Suprapubic skin (tissue), 4 donors: ENCODE measurements around the gene EGR4. TPM values are rescaled to one million over a fixed set of nuclear protein-coding genes. Genes with fewer than 3 reads are reported as not detected.

Source experiments
- DNase-seq, 2 donors: peaks; one replicate each; pipeline ENCODE4 v3.0.0-alpha.2; 2019; ENCODE audit warnings: low spot score in 2 of 2
- H3K27ac ChIP-seq: fragments of 200-600 bp; sonication (generic); one replicate; pipeline ENCODE4 v1.5.1; 2019
- H3K27me3 ChIP-seq: fragments of 200-600 bp; sonication (generic); one replicate; pipeline ENCODE4 v1.5.1; 2019
- H3K36me3 ChIP-seq: fragments of 200-600 bp; sonication (generic); one replicate; pipeline ENCODE4 v1.5.1; 2019
- H3K4me1 ChIP-seq: fragments of 200-600 bp; sonication (generic); one replicate; pipeline ENCODE4 v1.5.1; 2019
- H3K4me3 ChIP-seq: fragments of 200-600 bp; sonication (generic); one replicate; pipeline ENCODE4 v1.5.1; 2019; ENCODE audit warnings: mild to moderate bottlenecking
- H3K9me3 ChIP-seq: fragments of 200-600 bp; sonication (generic); one replicate; pipeline ENCODE4 v1.5.1; 2019
- EP300 ChIP-seq: sonication (generic); formaldehyde crosslinking; IDR thresholded peaks from one replicate; pipeline ENCODE4 v1.6.1; 2017; ENCODE audit warnings: antibody characterized with exemption
- POLR2A ChIP-seq, 2 donors: fragments of 450-650 bp; IDR thresholded peaks; one replicate each; pipeline ENCODE4 v1.6.1; 2017; ENCODE audit warnings: antibody characterized with exemption in 2 of 2, mild to moderate bottlenecking in 2 of 2, moderate library complexity in 2 of 2
- POLR2AphosphoS5 ChIP-seq, 3 donors: sonication (generic); formaldehyde crosslinking; IDR thresholded peaks; one replicate each; pipeline ENCODE4 v1.6.1; 2017; ENCODE audit warnings: antibody characterized with exemption in 3 of 3
- WGBS: methylation state at CpG from one replicate; pipeline ENCODE4 v1.1.5; 2018; 5-methylcytosine and 5-hydroxymethylcytosine counted together
- total RNA-seq, 4 donors: library from RNA; depleted of rRNA; stranded (reverse); fragments of >200 nt; gene quantifications; one replicate each; pipeline ENCODE4 v1.1.0, GENCODE V29; 2016
- TF ChIP-seq, protein P1 (sequence below), 2 donors: fragments of 200-600 bp in 1 of 2; fragments of 450-650 bp in 1 of 2; sonication (generic) in 1 of 2; IDR thresholded peaks; one replicate each; pipeline ENCODE4 v1.5.1; 2016 to 2019; ENCODE audit warnings: antibody characterized with exemption in 2 of 2, mild to moderate bottlenecking in 1 of 2, moderate library complexity in 1 of 2

EGR4 gene
- total RNA-seq, 4 donors from 2014 or later, result not detected

DNA sequence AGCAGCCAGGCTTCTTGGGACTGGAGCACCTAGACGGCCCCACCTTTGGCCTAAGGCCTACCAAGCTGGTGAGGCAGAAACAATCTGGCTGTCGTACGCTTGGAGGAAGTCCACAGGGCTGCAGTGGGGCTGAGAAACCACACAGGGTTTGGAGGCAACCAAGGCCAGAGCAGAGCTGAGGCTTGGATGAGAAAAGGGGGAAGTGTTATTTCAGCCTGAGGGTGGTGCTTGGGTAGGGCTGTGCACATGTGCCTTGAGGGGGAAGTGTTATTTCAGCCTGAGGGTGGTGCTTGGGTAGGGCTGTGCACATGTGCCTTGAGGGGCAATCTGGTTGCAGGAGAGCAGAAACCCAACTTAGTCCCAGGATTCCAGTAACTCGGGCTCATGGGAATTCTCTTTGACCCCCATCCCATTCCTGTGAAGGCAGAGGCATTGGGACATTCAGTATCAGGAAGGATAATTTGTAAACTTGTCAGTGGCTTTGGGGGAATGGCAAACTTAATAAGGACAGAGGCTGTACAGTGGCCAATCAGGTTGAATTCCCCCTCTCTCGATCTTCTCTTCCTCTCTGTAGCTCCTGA is 8.1 kb downstream of the EGR4 start:
- WGBS, result 41% methylated on average over 5 of the region's 5 CpGs
- DNase-seq, result no peak
- no peak overlapping the region for H3K27ac ChIP-seq

DNA sequence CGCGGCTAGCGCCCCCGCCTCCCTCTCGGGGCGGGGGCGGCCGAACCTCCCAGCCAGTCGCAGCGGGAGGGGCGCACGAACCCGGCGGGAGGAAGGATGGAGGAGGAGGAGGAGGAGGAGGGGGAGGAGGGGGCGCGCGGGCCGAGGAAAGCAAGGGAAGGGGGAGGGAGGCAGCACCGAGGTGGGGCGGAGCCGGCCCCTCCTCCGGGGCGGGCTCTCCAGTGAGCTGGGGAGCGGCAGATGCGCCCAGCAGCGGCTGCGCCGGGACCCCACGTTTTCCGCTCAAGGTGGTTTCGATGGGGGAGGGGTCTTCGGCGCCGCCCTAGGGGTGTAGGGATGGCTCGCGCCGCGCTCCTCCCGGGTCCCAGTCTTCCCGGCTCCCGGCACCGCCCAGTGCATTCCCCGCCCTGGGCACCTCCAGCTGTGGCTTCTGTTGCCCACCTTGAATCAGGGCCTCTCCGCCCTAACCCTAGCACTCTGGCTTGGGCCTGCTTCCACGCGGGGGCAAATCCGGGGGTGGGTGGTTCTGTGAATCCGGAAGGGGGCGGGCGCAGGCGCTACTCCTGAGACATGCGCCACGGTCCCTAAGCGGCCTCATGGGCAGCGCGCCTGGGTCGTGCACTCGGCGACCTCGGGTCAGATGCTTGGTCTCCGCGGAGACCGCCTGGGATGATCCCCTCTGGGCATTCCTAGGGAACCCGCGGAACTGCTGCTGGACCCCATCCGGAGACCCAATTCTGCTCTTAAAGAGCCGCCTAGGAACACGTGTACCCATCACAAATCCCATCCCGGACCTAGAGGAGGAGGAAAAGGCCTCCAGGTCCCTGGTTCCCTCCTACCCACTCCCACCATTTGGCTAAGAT is 8.8 kb downstream of the EGR4 start, which contains the start of gene FBXO41:
TSS of gene FBXO41 (minus strand) at position 183 of the 863 bp plus-strand sequence. CDS start 14,848 bp downstream, outside the sequence.
- H3K9me3 ChIP-seq, result no peaks in the 10 kb centered on the region
- DNase-seq, result no peak
- no peaks in the 10 kb centered on the region for H3K36me3 ChIP-seq
- H3K4me1 ChIP-seq, result peaks cover 21% of the 10 kb centered on the region
- H3K4me3 ChIP-seq, result peak within 1 kb of the TSS; percentile 57
- TF ChIP-seq POLR2A (IDR thresholded peaks at IDR 0.05) (no peak), EP300 (no peak), POLR2AphosphoS5 (IDR thresholded peaks at IDR 0.05) (no peak)
- TF ChIP-seq, protein P1, sequence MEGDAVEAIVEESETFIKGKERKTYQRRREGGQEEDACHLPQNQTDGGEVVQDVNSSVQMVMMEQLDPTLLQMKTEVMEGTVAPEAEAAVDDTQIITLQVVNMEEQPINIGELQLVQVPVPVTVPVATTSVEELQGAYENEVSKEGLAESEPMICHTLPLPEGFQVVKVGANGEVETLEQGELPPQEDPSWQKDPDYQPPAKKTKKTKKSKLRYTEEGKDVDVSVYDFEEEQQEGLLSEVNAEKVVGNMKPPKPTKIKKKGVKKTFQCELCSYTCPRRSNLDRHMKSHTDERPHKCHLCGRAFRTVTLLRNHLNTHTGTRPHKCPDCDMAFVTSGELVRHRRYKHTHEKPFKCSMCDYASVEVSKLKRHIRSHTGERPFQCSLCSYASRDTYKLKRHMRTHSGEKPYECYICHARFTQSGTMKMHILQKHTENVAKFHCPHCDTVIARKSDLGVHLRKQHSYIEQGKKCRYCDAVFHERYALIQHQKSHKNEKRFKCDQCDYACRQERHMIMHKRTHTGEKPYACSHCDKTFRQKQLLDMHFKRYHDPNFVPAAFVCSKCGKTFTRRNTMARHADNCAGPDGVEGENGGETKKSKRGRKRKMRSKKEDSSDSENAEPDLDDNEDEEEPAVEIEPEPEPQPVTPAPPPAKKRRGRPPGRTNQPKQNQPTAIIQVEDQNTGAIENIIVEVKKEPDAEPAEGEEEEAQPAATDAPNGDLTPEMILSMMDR (IDR thresholded peaks at IDR 0.05), result no peak
- peaks cover 47% of the 10 kb centered on the region for H3K27me3 ChIP-seq
- no peak within 1 kb of the TSS for H3K27ac ChIP-seq
- 5% methylated on average over 11 of the region's 69 CpGs for WGBS

More for the DNA sequence above, 8.1 kb downstream of the EGR4 start:
- Histone ChIP-seq H3K9me3 (no peaks in the 10 kb centered on the region), H3K4me3 (peak overlapping the region; percentile 57), H3K4me1 (peaks cover 21% of the 10 kb centered on the region), H3K27me3 (peaks cover 54% of the 10 kb centered on the region), H3K36me3 (no peaks in the 10 kb centered on the region)
- TF ChIP-seq, protein P1 (IDR thresholded peaks at IDR 0.05), result no peak
- TF ChIP-seq POLR2A (IDR thresholded peaks at IDR 0.05), result no peak
- no peak for TF ChIP-seq POLR2AphosphoS5 (IDR thresholded peaks at IDR 0.05)
- TF ChIP-seq EP300, result no peak

DNA sequence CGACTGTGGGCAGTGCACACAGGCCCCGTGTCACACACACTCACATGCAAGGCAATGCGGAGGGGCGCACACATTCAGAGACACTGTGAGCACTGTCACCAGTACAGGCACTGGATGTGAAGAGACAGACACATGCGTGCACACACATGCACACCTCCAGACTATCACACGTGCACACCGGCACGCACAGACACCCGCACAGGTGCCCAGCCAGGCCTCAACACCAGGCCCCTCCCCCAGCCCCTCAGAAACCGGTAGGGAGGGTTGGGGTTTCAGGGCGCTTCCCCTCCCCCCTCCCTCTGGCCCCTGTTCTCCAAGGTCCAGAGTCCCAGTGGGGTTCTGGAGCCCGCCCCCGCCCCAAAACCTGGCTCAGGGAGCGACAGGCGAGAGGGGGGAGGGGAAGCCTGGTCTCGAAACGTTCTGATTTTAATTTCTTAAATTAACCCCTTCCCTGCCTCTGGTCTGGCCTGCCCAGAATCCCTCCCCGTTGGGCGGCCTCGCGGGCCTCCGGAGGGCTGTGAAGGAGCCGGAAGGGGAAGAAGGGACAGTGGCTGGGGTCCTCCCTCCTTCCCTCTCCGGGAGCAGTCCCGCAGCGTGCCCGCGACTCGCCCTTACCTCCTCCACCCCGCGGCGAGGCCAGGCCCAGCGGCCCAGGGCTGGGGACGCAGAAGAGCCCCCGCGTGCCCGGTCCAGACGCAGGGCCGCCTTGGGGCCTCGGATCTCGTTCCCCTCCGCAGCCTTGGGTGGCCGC is 9.6 kb downstream of the EGR4 start:
- Histone ChIP-seq H3K4me1 (peaks cover 21% of the 10 kb centered on the region), H3K36me3 (no peaks in the 10 kb centered on the region), H3K9me3 (no peaks in the 10 kb centered on the region), H3K4me3 (peak overlapping the region; percentile 57), H3K27me3 (peaks cover 39% of the 10 kb centered on the region), H3K27ac (no peak overlapping the region)
- TF ChIP-seq POLR2A (IDR thresholded peaks at IDR 0.05) (no peak), EP300 (no peak), POLR2AphosphoS5 (IDR thresholded peaks at IDR 0.05) (no peak)
- TF ChIP-seq, protein P1 (IDR thresholded peaks at IDR 0.05), result no peak
- WGBS, result 9% methylated on average over 28 of the region's 43 CpGs
- no peak for DNase-seq

DNA sequence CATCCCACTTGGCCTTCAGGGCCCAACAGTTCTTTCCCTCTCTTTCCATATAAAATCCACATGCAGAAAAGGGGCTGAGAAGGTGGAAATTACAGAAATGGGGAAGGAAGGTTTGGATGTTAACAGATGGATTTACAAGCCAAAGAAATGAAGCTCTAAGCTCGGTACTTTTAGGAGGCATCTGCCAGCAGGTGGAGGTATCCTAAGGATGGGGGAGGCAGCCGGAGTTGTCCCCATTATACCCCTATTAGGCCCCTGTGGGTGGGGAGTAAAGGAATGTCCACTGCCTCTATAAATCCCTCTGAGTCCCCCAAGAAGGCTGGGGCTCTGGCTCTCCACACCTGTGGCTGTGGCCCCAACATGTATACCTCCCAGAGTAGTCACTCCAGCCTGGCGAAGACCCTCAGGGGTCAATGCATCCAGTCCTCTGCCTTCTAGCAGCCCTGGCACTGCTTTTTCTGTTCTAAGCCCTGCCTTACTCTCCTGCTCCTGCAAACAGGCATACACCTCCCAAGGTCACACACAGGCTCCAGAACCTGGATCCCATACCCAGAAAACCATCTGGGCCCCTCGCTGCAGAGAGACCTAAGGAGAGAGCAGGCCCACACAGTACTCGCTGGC is 10.3 kb downstream of the EGR4 start:
- H3K4me3 ChIP-seq, result no peak overlapping the region
- DNase-seq, result no peak
- WGBS, result 52% methylated on average over 5 of the region's 5 CpGs

More for the DNA sequence above, 10.3 kb downstream of the EGR4 start:
- H3K36me3 ChIP-seq, result no peaks in the 10 kb centered on the region
- no peak overlapping the region for H3K27ac ChIP-seq
- H3K27me3 ChIP-seq, result peaks cover 36% of the 10 kb centered on the region
- H3K4me1 ChIP-seq, result peaks cover 21% of the 10 kb centered on the region
- H3K9me3 ChIP-seq, result no peaks in the 10 kb centered on the region
- TF ChIP-seq POLR2A (IDR thresholded peaks at IDR 0.05) (no peak), POLR2AphosphoS5 (IDR thresholded peaks at IDR 0.05) (no peak), EP300 (no peak)
- TF ChIP-seq, protein P1 (IDR thresholded peaks at IDR 0.05), result no peak
